Uterus (tissue), 4 donors: ENCODE data around the gene SLC51B. TPM values are rescaled to one million over a fixed set of nuclear protein-coding genes. Genes with fewer than 3 reads are reported as not detected.

Source experiments
- DNase-seq, 2 donors: peaks; one replicate each; pipeline ENCODE4 v3.0.0-alpha.2; 2019 to 2020
- H3K27ac ChIP-seq, 2 donors: fragments of 200-600 bp; sonication (generic); 1 replicate in 1 of 2; 2 replicates in 1 of 2; pipeline ENCODE4 v1.5.1; 2016 to 2018
- H3K27me3 ChIP-seq, 2 donors: fragments of 200-600 bp; sonication (generic); one replicate each; pipeline ENCODE4 v1.5.1; 2018 to 2019; ENCODE audit warnings: control low read depth in 1 of 2
- H3K36me3 ChIP-seq, 2 donors: fragments of 200-600 bp; sonication (generic); one replicate each; pipeline ENCODE4 v1.5.1; 2019; ENCODE audit warnings: control low read depth in 1 of 2
- H3K4me1 ChIP-seq, 2 donors: fragments of 200-600 bp; sonication (generic); one replicate each; pipeline ENCODE4 v1.5.1; 2018 to 2019; ENCODE audit warnings: control low read depth in 1 of 2
- H3K4me3 ChIP-seq, 2 donors: fragments of 200-600 bp; sonication (generic); 1 replicate in 1 of 2; 2 replicates in 1 of 2; pipeline ENCODE4 v1.5.1; 2018 to 2019; ENCODE audit warnings: mild to moderate bottlenecking in 1 of 2
- H3K9me3 ChIP-seq, 2 donors: fragments of 200-600 bp; sonication (generic); one replicate each; pipeline ENCODE4 v1.5.1; 2019; ENCODE audit warnings: control low read depth in 1 of 2
- CTCF ChIP-seq, 4 experiments: fragments of 200-600 bp in 2 of 4; fragments of 450-650 bp in 2 of 4; sonication (generic) in 2 of 4; IDR thresholded peaks; one replicate each; pipeline ENCODE4 v1.5.1; 2016 to 2019; ENCODE audit warnings: antibody characterized with exemption in 4 of 4, mild to moderate bottlenecking in 2 of 4, moderate library complexity in 1 of 4
- POLR2A ChIP-seq, 2 donors: fragments of 450-650 bp; IDR thresholded peaks; one replicate each; pipeline ENCODE4 v1.6.1; 2016; ENCODE audit warnings: antibody characterized with exemption in 2 of 2, mild to moderate bottlenecking in 1 of 2, moderate library complexity in 1 of 2
- intact Hi-C: fragments of 100-400 bp; cut with DNase I; formaldehyde crosslinking; loops from one replicate; pipeline ENCODE4 v1.15.1; 2023; ENCODE audit warnings: low total_unique reads
- total RNA-seq, 4 donors: library from RNA; depleted of rRNA in 3 of 4; stranded (reverse); fragments of >200 nt in 3 of 4; gene quantifications; one replicate each; pipeline versions ENCODE4 v1.1.0 to v1.2.4, GENCODE V29; 2014 to 2023
- donor health status: DM: yes; HTN: yes; CAD: no.

Gene SLC51B
- total RNA-seq, 4 donors from 2014 or later, result not detected

- DNase-seq, result no peak
- no peak overlapping the region for H3K27ac ChIP-seq
- H3K36me3 ChIP-seq, result no peaks in the 10 kb centered on the region
- H3K27me3 ChIP-seq, result no peaks in the 10 kb centered on the region
- H3K4me1 ChIP-seq, result no peaks in the 10 kb centered on the region
- H3K4me3 ChIP-seq, result no peak overlapping the region
- no peak for TF ChIP-seq POLR2A (IDR thresholded peaks at IDR 0.05)
- TF ChIP-seq CTCF (IDR thresholded peaks at IDR 0.05), result no peak
- intact Hi-C loops, result loop anchor here (5.0 kb wide), 1 partner anchor 50 kb away; no protein-coding TSS in a partner anchor
- H3K9me3 ChIP-seq, result no peaks in the 10 kb centered on the region
These were observed 56.9 kb downstream of the SLC51B start for GRCh38 chr15:65101891-65102708.

GRCh38 chr15:65102912-65103311 is 57.7 kb downstream of the SLC51B start:
- no peak overlapping the region for H3K4me3 ChIP-seq
- DNase-seq, result no peak
- no peaks in the 10 kb centered on the region for H3K27me3 ChIP-seq
- no peak overlapping the region for H3K27ac ChIP-seq
- no peak for TF ChIP-seq POLR2A (IDR thresholded peaks at IDR 0.05)
- TF ChIP-seq CTCF (IDR thresholded peaks at IDR 0.05), result no peak
- H3K4me1 ChIP-seq, result no peaks in the 10 kb centered on the region
- no peaks in the 10 kb centered on the region for H3K36me3 ChIP-seq
- no peaks in the 10 kb centered on the region for H3K9me3 ChIP-seq
- intact Hi-C loops, result loop anchor here (5.0 kb wide), 1 partner anchor 51 kb away; no protein-coding TSS in a partner anchor

Other genes starting within 250 kb of the SLC51B start
- gene PIF1, start 219.7 kb upstream of the SLC51B start, total RNA-seq, result 1 to 10 TPM in 1 of 4 donors, under 1 TPM in 2, not detected in 1; 0.24 to 5.5 (median 0.29) TPM
- 10 to 100 TPM; 10.3 to 46.2 (median 23.0) TPM for gene PLEKHO2, start 203.5 kb upstream of the SLC51B start, total RNA-seq
- gene ANKDD1A, start 133.5 kb upstream of the SLC51B start, total RNA-seq, result 10 to 100 TPM in 3 of 4 donors, under 1 TPM in 1; 0.59 to 36.2 (median 17.7) TPM
- 100 to 1,000 TPM in 1 of 4 donors, 10 to 100 TPM in 3; 22.8 to 130 (median 80.7) TPM for gene SPG21, start 55.5 kb upstream of the SLC51B start, total RNA-seq
- gene MTFMT, start 15.7 kb upstream of the SLC51B start, total RNA-seq, result 10 to 100 TPM; 11.5 to 30.1 (median 21.0) TPM
- gene RASL12, start 22.6 kb downstream of the SLC51B start, total RNA-seq, result 100 to 1,000 TPM in 1 of 4 donors, 10 to 100 TPM in 3; 65.3 to 116 (median 76.6) TPM
- gene KBTBD13, start 31.4 kb downstream of the SLC51B start, total RNA-seq, result 1 to 10 TPM in 1 of 4 donors, under 1 TPM in 1, not detected in 2; 0.21 to 1.3 TPM
- gene UBAP1L, start 69.8 kb downstream of the SLC51B start, total RNA-seq, result 10 to 100 TPM in 1 of 4 donors, 1 to 10 TPM in 2, under 1 TPM in 1; 0.77 to 16.0 (median 3.8) TPM
- 10 to 100 TPM; 14.7 to 34.5 (median 26.6) TPM for gene PDCD7, start 88.4 kb downstream of the SLC51B start, total RNA-seq
- 10 to 100 TPM; 21.0 to 85.2 (median 51.8) TPM for gene CLPX, start 140.0 kb downstream of the SLC51B start, total RNA-seq
- gene CILP, start 166.1 kb downstream of the SLC51B start, total RNA-seq, result 10 to 100 TPM; 10.5 to 22.5 (median 14.4) TPM
- 10 to 100 TPM in 1 of 4 donors, 1 to 10 TPM in 3; 2.3 to 14.7 (median 6.5) TPM for gene PARP16, start 241.5 kb downstream of the SLC51B start, total RNA-seq